Measurements from ENCODE around the gene ATP5IF1.

ATP5IF1 gene

GRCh38 chr1:28267633-28268032 is 31.7 kb downstream of the ATP5IF1 start:
- DNase-seq: no peak

GRCh38 chr1:28269529-28269928 is 33.6 kb downstream of the ATP5IF1 start:
- DNase-seq: no peak

- no peak for DNase-seq
These were observed 36.4 kb downstream of the ATP5IF1 start for GRCh38 chr1:28272215-28272852.

- no peak for DNase-seq
These were observed 37.4 kb downstream of the ATP5IF1 start for GRCh38 chr1:28273216-28273860.

GRCh38 chr1:28278763-28279162 is 42.8 kb downstream of the ATP5IF1 start:
- no peak for DNase-seq

GRCh38 chr1:28279721-28280120 is 43.8 kb downstream of the ATP5IF1 start:
- DNase-seq: no peak

- no peak for DNase-seq
These were observed 44.6 kb downstream of the ATP5IF1 start for GRCh38 chr1:28280501-28280900.

- no peak for DNase-seq
These were observed 45.1 kb downstream of the ATP5IF1 start for GRCh38 chr1:28280977-28281381.

- DNase-seq: no peak
These were observed 45.9 kb downstream of the ATP5IF1 start for GRCh38 chr1:28281608-28282425.

GRCh38 chr1:28282426-28283407 is 46.8 kb downstream of the ATP5IF1 start:
- DNase-seq: no peak

GRCh38 chr1:28286111-28286510 is 50.2 kb downstream of the ATP5IF1 start:
- no peak for DNase-seq
